BE2C (cell line): Measurements from ENCODE around the gene ACKR3.

Experiments
- DNase-seq: peaks from one replicate; pipeline ENCODE4 v3.0.0-alpha.2; 2020
- H3K27me3 ChIP-seq: fragments of 250-450 bp; sonication (Bioruptor Pico); 2 replicates; pipeline ENCODE4 v1.5.1; 2020; ENCODE audit warnings: mild to moderate bottlenecking
- H3K36me3 ChIP-seq: fragments of 250-450 bp; sonication (Bioruptor Pico); 2 replicates; pipeline ENCODE4 v1.5.1; 2020; ENCODE audit warnings: mild to moderate bottlenecking
- H3K4me1 ChIP-seq: fragments of 250-450 bp; sonication (Bioruptor Pico); 2 replicates; pipeline ENCODE4 v1.5.1; 2020
- H3K4me3 ChIP-seq: 2 replicates; pipeline ENCODE4 v1.5.1; 2011; ENCODE audit warnings: low read depth, low read length
- H3K9me3 ChIP-seq: fragments of 250-450 bp; sonication (Bioruptor Pico); 2 replicates; pipeline ENCODE4 v1.5.1; 2020
- CTCF ChIP-seq: IDR thresholded peaks from 2 replicates; pipeline ENCODE4 v1.5.1; 2012; ENCODE audit warnings: mild to moderate bottlenecking, low read depth, low read length

The ACKR3 gene

DNA sequence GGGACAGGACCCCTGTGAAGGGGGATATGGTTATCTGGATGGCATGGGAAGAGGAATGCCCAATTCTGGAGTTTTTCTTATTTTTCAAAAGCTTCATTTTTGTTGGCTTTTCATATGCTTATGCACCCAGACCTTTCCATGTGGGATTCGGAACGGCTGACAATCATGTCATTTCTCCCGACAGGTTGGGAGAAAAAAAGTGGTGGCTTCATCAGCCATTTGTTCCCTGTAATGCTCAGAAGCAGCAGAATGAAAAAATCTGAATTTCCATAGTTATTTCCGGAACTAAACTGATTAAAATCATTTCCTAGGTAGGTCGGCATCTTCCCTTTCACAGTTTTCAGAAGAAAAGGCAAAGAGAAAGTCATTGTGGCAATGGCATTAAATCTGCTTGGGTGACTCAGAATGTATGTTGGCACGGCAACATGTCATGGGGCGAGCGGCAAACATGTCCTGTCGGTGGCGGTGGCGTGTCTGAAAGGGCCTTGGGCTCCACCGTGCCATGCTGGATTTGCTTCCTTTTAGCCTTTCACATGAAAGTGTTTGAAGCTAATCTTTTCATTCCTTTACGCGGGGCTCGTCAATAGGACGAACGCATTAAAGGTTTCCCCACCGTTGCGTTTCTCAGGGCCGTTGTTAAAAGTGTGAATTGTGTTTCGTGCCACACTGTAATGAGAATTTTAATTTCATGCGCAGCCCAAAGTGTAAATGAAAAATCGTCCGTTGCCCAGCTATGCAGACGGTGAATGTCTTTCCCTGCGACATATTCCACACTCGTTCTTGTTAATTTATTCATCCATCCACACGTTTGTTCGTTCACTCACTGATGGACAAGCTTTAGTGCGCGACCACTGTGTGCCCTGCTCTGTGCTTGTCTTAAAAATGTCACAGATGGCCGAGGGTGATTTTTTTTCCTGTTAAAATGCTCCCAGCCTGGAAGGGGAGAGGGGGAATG, 18.5 kb downstream of the ACKR3 start:
- no peaks in the 10 kb centered on the region for H3K4me1 ChIP-seq
- TF ChIP-seq CTCF = no peak
- no peaks in the 10 kb centered on the region for H3K9me3 ChIP-seq
- no peak for DNase-seq
- no peak overlapping the region for H3K4me3 ChIP-seq
- peaks cover 7% of the 10 kb centered on the region; the same call in 1 of the 2 replicates for H3K27me3 ChIP-seq
- H3K36me3 ChIP-seq = no peaks in the 10 kb centered on the region

DNA sequence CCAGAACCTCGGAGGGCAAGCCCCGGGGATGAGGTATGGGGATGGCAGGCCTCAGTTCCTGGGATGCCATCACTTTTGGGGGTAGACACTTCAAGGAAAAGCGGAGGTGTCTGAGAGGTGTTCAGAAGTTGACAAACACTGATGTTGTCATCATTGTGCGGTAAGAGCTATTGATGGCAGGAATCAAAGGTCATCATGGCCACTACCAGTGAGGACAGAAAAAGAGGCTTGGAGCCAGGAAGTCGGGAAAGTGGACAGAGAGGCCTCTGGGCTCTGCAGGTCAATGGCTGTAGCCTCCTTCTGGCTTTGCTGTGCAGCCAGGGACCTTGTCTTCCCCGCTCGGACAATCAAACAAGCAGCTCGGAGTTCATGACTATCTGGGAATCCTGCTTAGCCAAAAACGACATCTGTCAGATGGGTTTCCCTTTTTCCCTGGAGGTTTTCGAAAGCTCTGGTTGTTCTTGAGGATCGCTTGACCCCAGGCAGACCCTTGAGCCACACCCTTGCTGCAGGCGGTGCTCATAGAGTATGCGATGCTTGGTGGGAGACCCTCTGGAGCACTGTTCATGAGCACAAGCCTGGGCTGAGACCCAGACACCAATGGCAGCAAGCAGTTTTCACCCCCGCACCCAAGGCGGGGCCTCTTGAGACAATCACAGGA, 19.4 kb downstream of the ACKR3 start:
- Histone ChIP-seq H3K9me3 (no peaks in the 10 kb centered on the region), H3K4me3 (no peak overlapping the region), H3K4me1 (no peaks in the 10 kb centered on the region), H3K27me3 (peaks cover 7% of the 10 kb centered on the region; the same call in 1 of the 2 replicates), H3K36me3 (no peaks in the 10 kb centered on the region)
- no peak for DNase-seq
- TF ChIP-seq CTCF = no peak

- no peak overlapping the region for H3K4me3 ChIP-seq
- H3K4me1 ChIP-seq = no peaks in the 10 kb centered on the region
- no peaks in the 10 kb centered on the region for H3K36me3 ChIP-seq
- no peak for DNase-seq
- no peaks in the 10 kb centered on the region for H3K9me3 ChIP-seq
- no peak for TF ChIP-seq CTCF
- peaks cover 4% of the 10 kb centered on the region; the same call in 1 of the 2 replicates for H3K27me3 ChIP-seq
These were observed 21.2 kb downstream of the ACKR3 start for GRCh38 chr2:236590846-236591245.

DNA sequence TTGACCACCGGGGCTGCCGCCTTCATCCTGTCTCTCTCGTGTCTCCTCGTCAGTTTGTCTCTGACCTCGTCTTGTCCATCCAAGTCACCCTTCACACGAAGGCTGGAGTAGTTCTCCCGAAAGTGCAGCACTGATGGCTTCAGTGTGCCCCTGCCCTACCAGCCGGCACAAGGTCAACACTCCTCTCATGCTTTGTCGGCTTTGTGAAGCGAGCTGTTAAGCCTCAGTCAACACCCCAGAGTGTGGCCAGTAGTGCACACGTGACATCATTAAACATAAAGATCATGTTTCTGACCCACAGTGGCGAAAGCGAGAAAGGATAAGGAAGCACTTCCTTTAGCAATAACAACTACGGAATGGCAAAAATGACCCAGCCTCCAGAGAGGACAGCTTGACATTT, 23.2 kb downstream of the ACKR3 start:
- H3K4me3 ChIP-seq = no peak overlapping the region
- no peaks in the 10 kb centered on the region for H3K4me1 ChIP-seq
- H3K36me3 ChIP-seq = no peaks in the 10 kb centered on the region
- DNase-seq = no peak
- no peak for TF ChIP-seq CTCF
- H3K9me3 ChIP-seq = no peaks in the 10 kb centered on the region
- peaks cover 4% of the 10 kb centered on the region; the same call in 1 of the 2 replicates for H3K27me3 ChIP-seq

DNA sequence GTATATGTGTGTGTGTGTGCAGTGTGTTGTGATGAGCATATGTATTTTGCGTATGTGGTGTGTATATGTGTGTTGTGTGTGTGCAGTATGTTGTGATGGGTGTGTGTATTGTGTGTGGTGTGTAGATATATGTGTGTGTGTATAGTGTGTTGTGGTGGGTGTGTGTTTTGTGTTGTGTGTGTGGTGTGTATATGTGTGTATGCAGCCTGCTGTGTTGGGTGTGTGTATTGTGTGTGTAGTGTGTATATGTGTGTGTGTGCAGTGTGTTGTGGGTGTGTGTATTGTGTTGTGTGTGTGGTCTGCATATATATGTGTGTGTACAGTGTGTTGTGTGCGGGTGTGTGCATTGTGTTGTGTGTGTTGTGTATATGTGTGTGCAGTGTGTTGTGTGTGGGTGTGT, 23.9 kb downstream of the ACKR3 start:
- no peak overlapping the region for H3K4me3 ChIP-seq
- no peak for TF ChIP-seq CTCF
- no peaks in the 10 kb centered on the region for H3K9me3 ChIP-seq
- H3K4me1 ChIP-seq = no peaks in the 10 kb centered on the region
- no peaks in the 10 kb centered on the region for H3K36me3 ChIP-seq
- no peak for DNase-seq
- peaks cover 3% of the 10 kb centered on the region; the same call in 1 of the 2 replicates for H3K27me3 ChIP-seq

DNA sequence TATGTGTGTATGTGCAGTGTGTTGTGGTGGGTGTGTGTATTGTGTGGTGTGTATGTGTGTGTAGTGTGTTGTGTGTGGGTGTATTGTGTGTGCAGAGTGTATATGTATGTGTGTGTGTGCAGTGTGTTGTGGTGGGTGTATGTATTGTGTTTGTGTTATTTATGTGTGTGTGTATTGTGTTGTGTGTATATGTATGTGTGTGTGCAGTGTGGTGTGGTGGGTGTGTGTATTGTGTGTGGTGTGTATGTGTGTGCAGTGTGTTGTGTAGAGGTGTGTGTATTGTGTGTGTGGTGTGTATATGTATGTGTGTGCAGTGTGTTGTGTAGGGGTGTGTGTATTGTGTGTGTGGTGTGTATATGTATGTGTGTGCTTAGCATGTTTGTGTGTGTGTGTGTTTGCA, 24.3 kb downstream of the ACKR3 start:
- H3K36me3 ChIP-seq = no peaks in the 10 kb centered on the region

More for the DNA sequence above, 24.3 kb downstream of the ACKR3 start:
- TF ChIP-seq CTCF = no peak
- Histone ChIP-seq H3K9me3 (no peaks in the 10 kb centered on the region), H3K4me1 (no peaks in the 10 kb centered on the region), H3K4me3 (no peak overlapping the region), H3K27me3 (no peaks in the 10 kb centered on the region)
- DNase-seq = no peak
